K562 (cell line): ENCODE measurements around the gene C11orf98. TPM values are rescaled to one million over a fixed set of nuclear protein-coding genes. Genes with fewer than 3 reads are reported as not detected.

Experiments
- ATAC-seq: fragments of 200-7000 bp; cut with Tn5 transposase; 3 replicates; pipeline ENCODE4 v1.9.1; 2020; ENCODE audit warnings: moderate library complexity
- BruUV-seq: library from RNA; stranded (reverse); fragments of 400-500 nt; replicated peaks from 2 replicates; lab custom pipeline; 2021; lab: Mats Ljungman, UMichigan
- CTCF ChIA-PET: fragments of 300-600 bp; formaldehyde crosslinking; extraction: SDS; loops from one replicate; lab custom pipeline; 2021; ENCODE audit warnings: low intra/inter-chr PET ratio; lab: Yijun Ruan, JAX
- POLR2A ChIA-PET: fragments of 300-600, 350-650 bp; sonication (Branson Sonifier 250); formaldehyde crosslinking; extraction: SDS; loops from one replicate; lab custom pipeline; 2021; ENCODE audit warnings: antibody characterized with exemption, inconsistent platforms; lab: Yijun Ruan, JAX
- DNase-seq, 4 experiments: peaks; one replicate each; pipeline versions ENCODE4 v3.0.0 to v3.0.0-alpha.2; 2011 to 2018; ENCODE audit warnings: low spot score in 3 of 4, mixed read lengths in 3 of 4; ENCODE audit errors: extremely low read depth in 1 of 4
- FAIRE-seq: peaks from 2 replicates; lab custom pipeline; 2011; peaks lifted over from hg19 to GRCh38; lab: Jason Lieb, UNC
- H2AFZ ChIP-seq: 2 replicates; pipeline ENCODE4 v1.6.0; 2011; ENCODE audit warnings: low read depth, low read length, control low read depth, inconsistent platforms
- H3K27ac ChIP-seq: fragments of 200-600 bp; 3 replicates; pipeline ENCODE4 v1.8.0; 2011; ENCODE audit warnings: low read depth, mild to moderate bottlenecking, control low read depth, inconsistent platforms, low read length, moderate library complexity, mixed read lengths; ENCODE audit errors: extremely low read depth
- H3K27me3 ChIP-seq, 2 experiments: fragments of 300-600 bp in 1 of 2; 2 replicates in 1 of 2; 3 replicates in 1 of 2; pipeline versions ENCODE4 v1.6.0 to v1.8.0; 2011; ENCODE audit warnings: inconsistent platforms in 2 of 2, low read length in 2 of 2, mild to moderate bottlenecking in 1 of 2, mixed read lengths in 1 of 2, moderate library complexity in 1 of 2; ENCODE audit not compliant: control insufficient read depth in 2 of 2, insufficient read depth in 2 of 2
- H3K36me3 ChIP-seq: fragments of 300-600 bp; 3 replicates; pipeline ENCODE4 v1.8.0; 2011; ENCODE audit warnings: mild to moderate bottlenecking, low read length, inconsistent platforms; ENCODE audit not compliant: control insufficient read depth, insufficient read depth
- H3K4me1 ChIP-seq, 2 experiments: fragments of 200-600 bp in 1 of 2; replicated peaks in 1 of 2; 2 replicates in 1 of 2; 3 replicates in 1 of 2; pipeline versions ENCODE4 v1.5.1 to v1.8.0; 2011; ENCODE audit warnings: inconsistent platforms in 2 of 2, low read length in 2 of 2, mild to moderate bottlenecking in 1 of 2, mixed read lengths in 1 of 2, moderate library complexity in 1 of 2; ENCODE audit not compliant: control insufficient read depth in 2 of 2, insufficient read depth in 2 of 2
- H3K4me2 ChIP-seq: 2 replicates; pipeline ENCODE4 v1.6.1; 2011; ENCODE audit warnings: low read length, control low read depth, inconsistent platforms, mixed read lengths; ENCODE audit not compliant: insufficient read depth
- H3K4me3 ChIP-seq: fragments of 200-600 bp; sonication (generic), shearing (Covaris generic); 2 replicates; pipeline ENCODE4 v1.5.1; 2016; ENCODE audit warnings: control low read depth, inconsistent platforms
- H3K79me2 ChIP-seq: fragments of 200-600 bp; 3 replicates; pipeline ENCODE4 v1.8.0; 2011; ENCODE audit warnings: low read length, inconsistent platforms; ENCODE audit not compliant: control insufficient read depth, insufficient read depth
- H3K9ac ChIP-seq, 2 experiments: 2 replicates each; pipeline versions ENCODE4 v1.6.0 to v1.6.1; 2011; ENCODE audit warnings: low read depth in 2 of 2, low read length in 2 of 2, control low read depth in 1 of 2, inconsistent platforms in 1 of 2, mild to moderate bottlenecking in 1 of 2, mixed read lengths in 1 of 2; ENCODE audit not compliant: insufficient read depth in 1 of 2
- H3K9me1 ChIP-seq: one replicate; pipeline ENCODE4 v1.6.0; 2011; ENCODE audit warnings: inconsistent platforms, mild to moderate bottlenecking, low read length, moderate library complexity; ENCODE audit not compliant: control insufficient read depth, insufficient read depth
- H3K9me3 ChIP-seq: replicated peaks from 2 replicates; pipeline ENCODE4 v1.5.1; 2011; ENCODE audit warnings: low read depth, low read length, inconsistent platforms; ENCODE audit not compliant: control insufficient read depth, insufficient read depth
- H4K20me1 ChIP-seq: replicated peaks from 2 replicates; pipeline ENCODE4 v1.6.1; 2011; ENCODE audit warnings: low read length, inconsistent platforms, mixed read lengths; ENCODE audit not compliant: control insufficient read depth, insufficient read depth
- ARHGAP35 ChIP-seq: fragments of 450-650 bp; IDR thresholded peaks from 2 replicates; pipeline ENCODE4 v1.6.1; 2018; ENCODE audit not compliant: partially characterized antibody
- MYNN ChIP-seq, 2 experiments: sonication (generic); formaldehyde crosslinking in 1 of 2; IDR thresholded peaks; 2 replicates each; pipeline versions ENCODE4 v1.5.0 to v1.6.1; 2016 to 2020; ENCODE audit warnings: antibody characterized with exemption in 1 of 2, missing genetic modification reagents in 1 of 2
- NFIC ChIP-seq: fragments of 450-650 bp; IDR thresholded peaks from 2 replicates; pipeline ENCODE4 v1.6.1; 2017; ENCODE audit warnings: mild to moderate bottlenecking, inconsistent platforms
- POLR2A ChIP-seq: fragments of 450-650 bp; conservative IDR thresholded peaks from 2 replicates; pipeline ENCODE4 v1.6.1; 2016
- RBFOX2 ChIP-seq: fragments of 200-400 bp; formaldehyde crosslinking; IDR thresholded peaks from 2 replicates; pipeline ENCODE4 v1.6.1; 2017; ENCODE audit warnings: low read depth, mild to moderate bottlenecking, low read length, moderate library complexity
- SUPT5H ChIP-seq: fragments of 450-650 bp; IDR thresholded peaks from 2 replicates; pipeline ENCODE4 v1.6.1; 2016
- ZFP36 ChIP-seq: fragments of 150-350 bp; IDR thresholded peaks from 2 replicates; pipeline ENCODE4 v1.6.1; 2018; ENCODE audit warnings: low read length, low read depth; ENCODE audit not compliant: partially characterized antibody
- ZZZ3 ChIP-seq: fragments of 450-650 bp; IDR thresholded peaks from 2 replicates; pipeline ENCODE4 v1.6.1; 2016; ENCODE audit warnings: antibody characterized with exemption, mild to moderate bottlenecking, moderate library complexity
- WGBS: fragments of 100-300 bp; shearing (Covaris generic); methylation state at CpG from one replicate; pipeline ENCODE4 v1.1.6; 2016; ENCODE audit warnings: low coverage, mixed read lengths; ENCODE audit not compliant: insufficient coverage; ENCODE audit errors: missing lambda C conversion rate; 5-methylcytosine and 5-hydroxymethylcytosine counted together
- in situ Hi-C: fragments of 300-500 bp; cut with MboI; formaldehyde crosslinking; loops from 4 replicates; pipeline ENCODE4 v1.15.0; 2018; ENCODE audit warnings: inconsistent platforms, mixed read lengths
- intact Hi-C: fragments of 100-400 bp; cut with micrococcal nuclease; formaldehyde crosslinking; loops from 2 replicates; pipeline ENCODE4 v1.14.2; 2022
- polyA plus RNA-seq, 8 experiments: library from polyadenylated mRNA; depleted of rRNA in 4 of 8; stranded (reverse) in 5 of 8; unstranded in 3 of 8; fragments of >200 nt; fragmentation: Nextera tagmentation in 2 of 8; fragmentation: Illumina TruSeq in 1 of 8; extraction: Ambion mirVana in 2 of 8; extraction: Trizol in 1 of 8; gene quantifications; 2 replicates each; pipeline versions ENCODE4 v1.2.1 to v1.2.3, GENCODE V29; 2011 to 2014; ENCODE audit warnings: inconsistent platforms in 1 of 8, missing spikeins in 1 of 8
- total RNA-seq, 7 experiments: library from RNA; depleted of rRNA in 6 of 7; stranded (reverse); fragments of >200 nt in 6 of 7; fragmentation: Illumina TruSeq in 2 of 7; extraction: Trizol in 2 of 7; gene quantifications; 2 replicates each; pipeline versions ENCODE4 v1.2.1 to v1.2.3, GENCODE V29; 2011 to 2021; ENCODE audit warnings: low replicate concordance in 1 of 7
- TF ChIP-seq, protein P1 (sequence below): fragments of 200-800 bp; sonication (Bioruptor generic); IDR thresholded peaks from 2 replicates; pipeline ENCODE4 v1.6.1; 2017; ENCODE audit warnings: missing genetic modification characterization, missing compliant biosample characterization
- TF ChIP-seq, protein P2 (sequence below), 2 experiments: fragments of 450-650 bp in 1 of 2; sonication (generic) in 1 of 2; formaldehyde crosslinking in 1 of 2; IDR thresholded peaks in 1 of 2; conservative IDR thresholded peaks in 1 of 2; 2 replicates each; pipeline versions ENCODE4 v1.6.1 to v1.8.1; 2016 to 2023; ENCODE audit warnings: mild to moderate bottlenecking in 2 of 2, moderate library complexity in 2 of 2, inconsistent platforms in 1 of 2, missing genetic modification reagents in 1 of 2

Gene C11orf98
- total and polyA plus RNA-seq, 9 of the 15 experiments (the other 6 are each of a cell fraction or from before 2014, with no cell fraction given): 103 to 352 (median 218) TPM

DNA sequence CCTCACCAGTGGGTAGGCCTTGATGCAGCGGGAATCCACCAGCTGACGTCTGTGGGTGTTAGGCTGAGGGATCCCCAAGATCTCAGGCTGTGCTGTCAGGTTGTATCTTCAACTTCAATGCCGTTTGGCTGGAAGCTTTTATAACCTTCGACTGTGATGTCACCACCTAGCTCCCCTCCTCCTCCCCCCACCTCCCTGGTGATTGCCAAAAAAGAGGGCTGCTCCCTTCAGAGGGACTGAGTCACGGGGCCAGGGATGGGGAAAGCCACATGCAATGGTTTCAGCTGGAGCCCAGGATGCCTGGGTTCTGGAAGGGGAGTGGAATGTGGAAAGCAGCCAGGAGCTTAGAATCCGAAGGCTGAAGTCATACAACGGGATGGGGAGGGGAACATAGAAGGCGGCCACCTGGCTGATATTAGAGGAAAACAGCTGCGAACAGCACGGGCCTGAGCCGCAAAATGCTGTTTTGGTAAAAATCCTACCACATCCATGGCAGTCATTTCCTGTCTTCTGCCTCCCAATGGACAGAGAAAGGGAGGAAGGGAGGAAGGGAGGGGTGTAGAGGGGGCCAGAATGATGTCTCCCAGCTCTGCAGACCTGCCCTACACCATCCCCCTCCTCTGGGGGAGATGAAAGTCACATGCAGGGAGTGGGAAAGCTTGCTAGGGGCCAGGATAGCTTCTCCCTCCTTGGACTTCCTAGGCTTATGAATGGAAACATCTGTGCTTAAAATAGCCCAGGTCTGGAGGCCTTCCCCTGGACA lies 24.6 kb upstream of the C11orf98 start, which contains the start of gene LRRN4CL:
Gene LRRN4CL (minus strand): TSS at position 110 of the 763 bp plus-strand sequence. CDS start 1,022 bp downstream, outside the sequence.
- 76% methylated on average over 8 of the region's 11 CpGs for WGBS
- no peaks in the 10 kb centered on the region for H4K20me1 ChIP-seq
- BruUV-seq: no TSS peak
- H3K27ac ChIP-seq: no peak within 1 kb of the TSS
- TF ChIP-seq POLR2A: peak; percentile 52
- TF ChIP-seq RBFOX2: no peak
- TF ChIP-seq, protein P1, sequence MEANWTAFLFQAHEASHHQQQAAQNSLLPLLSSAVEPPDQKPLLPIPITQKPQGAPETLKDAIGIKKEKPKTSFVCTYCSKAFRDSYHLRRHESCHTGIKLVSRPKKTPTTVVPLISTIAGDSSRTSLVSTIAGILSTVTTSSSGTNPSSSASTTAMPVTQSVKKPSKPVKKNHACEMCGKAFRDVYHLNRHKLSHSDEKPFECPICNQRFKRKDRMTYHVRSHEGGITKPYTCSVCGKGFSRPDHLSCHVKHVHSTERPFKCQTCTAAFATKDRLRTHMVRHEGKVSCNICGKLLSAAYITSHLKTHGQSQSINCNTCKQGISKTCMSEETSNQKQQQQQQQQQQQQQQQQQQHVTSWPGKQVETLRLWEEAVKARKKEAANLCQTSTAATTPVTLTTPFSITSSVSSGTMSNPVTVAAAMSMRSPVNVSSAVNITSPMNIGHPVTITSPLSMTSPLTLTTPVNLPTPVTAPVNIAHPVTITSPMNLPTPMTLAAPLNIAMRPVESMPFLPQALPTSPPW (CRISPR knock-in tag): peak; percentile 25; the same call in 1 of the 2 replicates
- 0 out of 2 replicates have a peak, but pooled peaks have one; percentile 16 for TF ChIP-seq NFIC
- TF ChIP-seq, protein P2, sequence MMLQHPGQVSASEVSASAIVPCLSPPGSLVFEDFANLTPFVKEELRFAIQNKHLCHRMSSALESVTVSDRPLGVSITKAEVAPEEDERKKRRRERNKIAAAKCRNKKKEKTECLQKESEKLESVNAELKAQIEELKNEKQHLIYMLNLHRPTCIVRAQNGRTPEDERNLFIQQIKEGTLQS (IDR thresholded peaks at IDR 0.05): peak; percentile 41
- TF ChIP-seq, protein P2 (CRISPR knock-in tag; conservative IDR thresholded peaks at IDR 0.05): no peak
- 0 out of 2 replicates have a peak, but pooled peaks have one; percentile 17 for TF ChIP-seq SUPT5H
- no peak for TF ChIP-seq ZZZ3
- TF ChIP-seq ZFP36: peak; percentile 59
- TF ChIP-seq ARHGAP35: no peak
- peak; percentile 22; the same call in 1 of the 2 replicates for TF ChIP-seq MYNN (IDR thresholded peaks at IDR 0.05)
- no peak for TF ChIP-seq MYNN (CRISPR knock-in tag; IDR thresholded peaks at IDR 0.05)
- CTCF ChIA-PET: no interaction called here
- H3K9me1 ChIP-seq: no peaks in the 10 kb centered on the region
- DNase-seq (no peak), FAIRE-seq (no peak), ATAC-seq (peak; percentile 69)
- peaks cover 38% of the 10 kb centered on the region for H3K36me3 ChIP-seq
- H3K9me3 ChIP-seq: no peaks in the 10 kb centered on the region
- peaks cover 0 to 10% of the 10 kb centered on the region in 2 experiments; a peak in 3 of 5 replicates for H3K4me1 ChIP-seq
- no peak within 1 kb of the TSS for H3K4me2 ChIP-seq
- H3K9ac ChIP-seq: peak within 1 kb of the TSS in 1 of 2 experiments; percentile 72; a peak in 1 of 4 replicates
- intact Hi-C loops (loop anchor here (5.0 kb wide), 2 partner anchors 77 to 97 kb away; partner anchors contain the start of genes EML3, ROM1 and TUT1), in situ Hi-C loops (loop anchor here (5.0 kb wide), 1 partner anchor 297 kb away; no protein-coding TSS in a partner anchor)
- no peaks in the 10 kb centered on the region for H3K79me2 ChIP-seq
- H2AFZ ChIP-seq: no peak within 1 kb of the TSS
- no peaks in the 10 kb centered on the region for H3K27me3 ChIP-seq
- H3K4me3 ChIP-seq: no peak within 1 kb of the TSS
- POLR2A ChIA-PET: interaction anchor here (0.6 to 2.4 kb wide), 18 partner anchors 9 to 176 kb away, joined by 3 to 12 read pairs (median 4); partner anchors contain the start of genes BSCL2, C11orf98, CSKMT and GNG3
